ENCODE measurements around the gene RELB.

- TF ChIP-seq CTCF (IDR thresholded peaks at IDR 0.05) (no peak), EP300 (IDR thresholded peaks at IDR 0.05) (no peak), POLR2A (IDR thresholded peaks at IDR 0.05) (no peak), POLR2AphosphoS5 (IDR thresholded peaks at IDR 0.05) (no peak)
These were observed 50.8 kb downstream of the RELB start for GRCh38 chr19:45051929-45052579.

Measured in gastroesophageal sphincter (tissue), 3 donors.